ENCODE results near the gene CDC26. TPM values are rescaled to one million over a fixed set of nuclear protein-coding genes. Genes with fewer than 3 reads are reported as not detected.
"Not testable (repeated sequence)": the region's sequence is repeated elsewhere in the genome, so short reads cannot be mapped to it uniquely, and the experiment has no call there.

CDC26 gene
- total and polyA plus RNA-seq, 3 experiments from 2014 or later: 51.1 to 171 (median 56.5) TPM

DNA sequence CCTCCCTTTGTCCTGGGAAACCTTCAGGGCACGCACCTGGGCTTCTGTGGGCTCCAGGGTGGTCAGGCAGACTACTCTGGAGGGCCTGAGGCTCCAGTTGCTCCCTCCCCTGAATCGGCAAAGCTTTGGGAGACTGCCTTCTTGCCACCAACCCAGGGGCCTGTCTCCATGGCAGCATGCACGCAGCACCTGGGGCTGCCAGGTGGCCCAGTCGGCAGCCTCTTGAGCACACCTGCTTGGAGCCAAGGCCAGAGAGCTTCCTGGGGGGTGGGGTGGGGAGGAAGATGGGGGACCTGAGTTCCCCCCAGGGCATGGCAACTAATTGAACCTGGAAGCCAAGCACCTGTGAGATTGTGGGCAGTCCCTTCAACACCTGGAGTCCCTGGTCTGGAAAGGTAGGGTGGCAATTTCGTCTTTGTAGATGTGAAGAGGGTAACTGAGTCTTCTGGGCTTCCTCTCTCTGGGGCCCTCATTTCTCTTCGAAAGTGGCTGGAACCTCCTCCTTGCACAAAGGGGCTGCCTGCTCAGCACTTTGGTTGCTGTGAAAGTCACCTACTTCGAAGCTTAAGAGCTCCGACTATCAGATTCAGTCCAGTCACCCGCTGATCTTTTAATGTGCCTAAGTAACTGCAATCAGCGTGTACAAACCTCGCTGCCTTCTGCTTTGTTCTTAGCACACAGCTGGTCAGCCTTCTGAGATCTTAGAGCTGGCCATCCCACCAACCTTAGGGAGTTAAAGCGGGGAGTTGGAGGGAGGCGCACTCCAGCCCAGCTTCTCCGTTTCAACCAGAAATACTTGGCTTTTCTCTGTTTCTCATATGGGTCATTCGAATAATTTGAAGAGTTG is 23.8 kb upstream of the CDC26 start:
- no peak overlapping the region for H3K4me3 Mint-ChIP-seq
- DNase-seq: no peak
- Histone ChIP-seq H3K4me3 (ENCODE audit: low read length) (no peak overlapping the region), H3K36me3 (ENCODE audit: insufficient read depth, low read length) (no peaks in the 10 kb centered on the region), H3K27me3 (ENCODE audit: insufficient read depth, low read length, poor library complexity, severe bottlenecking) (no peaks in the 10 kb centered on the region), H3K4me1 (ENCODE audit: insufficient read depth, low read length) (no peaks in the 10 kb centered on the region), H3K9me3 (ENCODE audit: low read length) (no peaks in the 10 kb centered on the region), H3K27ac (ENCODE audit: low read depth, low read length) (no peak overlapping the region)
- H3K27me3 Mint-ChIP-seq: peaks cover 0 to 19% of the 10 kb centered on the region in 2 donors
- ChIA-PET POLR2A (no interaction called here), CTCF (no interaction called here)
- no peaks in the 10 kb centered on the region for H3K4me1 Mint-ChIP-seq
- H3K27ac Mint-ChIP-seq: peak overlapping the region in 1 of 8 donors; percentile 60
- no peaks in the 10 kb centered on the region for H3K9me3 Mint-ChIP-seq
- H3K36me3 Mint-ChIP-seq: peaks cover 0 to 2% (median 0%) of the 10 kb centered on the region in 3 donors

- Mint-ChIP-seq H3K9me3 (no peaks in the 10 kb centered on the region), H3K4me3 (no peak overlapping the region), H3K27ac (no peak overlapping the region), H3K36me3 (peaks cover 0 to 5% (median 2%) of the 10 kb centered on the region in 3 donors), H3K4me1 (no peaks in the 10 kb centered on the region), H3K27me3 (peaks cover 0 to 16% of the 10 kb centered on the region in 2 donors)
- Histone ChIP-seq H3K4me1 (ENCODE audit: insufficient read depth, low read length) (no peaks in the 10 kb centered on the region), H3K36me3 (ENCODE audit: insufficient read depth, low read length) (peaks cover 3% of the 10 kb centered on the region), H3K4me3 (ENCODE audit: low read length) (no peak overlapping the region), H3K9me3 (ENCODE audit: low read length) (no peaks in the 10 kb centered on the region), H3K27ac (ENCODE audit: low read depth, low read length) (no peak overlapping the region), H3K27me3 (ENCODE audit: insufficient read depth, low read length, poor library complexity, severe bottlenecking) (no peaks in the 10 kb centered on the region)
- DNase-seq: no peak
- POLR2A ChIA-PET: no interaction called here
- CTCF ChIA-PET: no interaction called here
These were observed 22.9 kb upstream of the CDC26 start for GRCh38 chr9:113298311-113298710.

DNA sequence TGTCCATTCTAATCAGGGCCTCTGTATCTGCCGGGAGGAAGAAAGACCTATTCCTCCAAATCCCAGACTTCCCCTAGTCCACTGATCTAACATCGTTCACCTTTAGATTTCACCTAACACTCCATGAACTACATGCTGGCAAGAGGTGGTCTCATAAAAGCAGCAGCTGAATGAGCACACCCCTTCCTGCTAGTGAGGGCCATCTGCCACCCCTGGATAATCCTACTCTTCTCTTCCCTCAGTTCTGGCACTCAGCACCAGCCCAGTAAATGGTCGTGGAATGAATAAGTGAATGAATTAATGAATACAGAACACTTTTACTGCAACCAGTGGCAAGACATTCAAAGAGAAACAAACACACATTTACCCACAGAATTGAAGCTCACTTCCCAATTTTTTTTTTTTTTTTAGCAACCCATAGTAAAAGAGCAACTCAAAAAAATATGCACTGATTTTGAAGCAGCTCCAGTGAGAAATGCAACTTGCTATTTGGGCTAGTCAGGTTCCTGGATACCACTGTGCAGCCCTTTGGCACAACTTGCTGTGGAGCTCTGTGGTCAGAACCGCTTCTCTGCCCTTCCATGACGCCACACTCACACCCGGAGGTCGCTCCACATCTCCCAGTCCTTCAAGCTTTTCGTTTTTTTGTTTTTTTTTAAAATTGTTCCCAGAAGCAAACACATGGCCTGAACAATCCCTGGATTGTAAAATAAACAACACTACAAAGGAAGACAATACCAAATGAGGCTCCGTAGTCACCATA is 21.6 kb upstream of the CDC26 start:
- DNase-seq: no peak
- H3K4me3 ChIP-seq (ENCODE audit: low read length): no peak overlapping the region
- H3K27me3 ChIP-seq (ENCODE audit: insufficient read depth, low read length, poor library complexity, severe bottlenecking): no peaks in the 10 kb centered on the region
- H3K9me3 ChIP-seq (ENCODE audit: low read length): no peaks in the 10 kb centered on the region
- H3K36me3 ChIP-seq (ENCODE audit: insufficient read depth, low read length): peaks cover 4% of the 10 kb centered on the region
- Mint-ChIP-seq H3K4me3 (no peak overlapping the region), H3K27me3 (peaks cover 0 to 6% of the 10 kb centered on the region in 2 donors), H3K36me3 (peaks cover 0 to 18% (median 2%) of the 10 kb centered on the region in 3 donors), H3K4me1 (no peaks in the 10 kb centered on the region), H3K27ac (peak overlapping the region in 2 of 8 donors; percentile 32 to 68), H3K9me3 (no peaks in the 10 kb centered on the region)
- no peak overlapping the region for H3K27ac ChIP-seq (ENCODE audit: low read depth, low read length)
- ChIA-PET POLR2A (interaction anchor here (0.7 kb wide), 1 partner anchor 1038 kb away, joined by 3 read pairs; no protein-coding TSS in a partner anchor), CTCF (interaction anchor here (1.3 kb wide), 1 partner anchor 104 kb away, joined by 4 read pairs; the partner anchor contains the start of gene ALAD)
- H3K4me1 ChIP-seq (ENCODE audit: insufficient read depth, low read length): no peaks in the 10 kb centered on the region

- CTCF ChIA-PET: interaction anchor here (1.3 kb wide), 1 partner anchor 105 kb away, joined by 4 read pairs; the partner anchor contains the start of gene ALAD
- not testable (repeated sequence) for H3K4me3 ChIP-seq (ENCODE audit: low read length); H3K27ac Mint-ChIP-seq; H3K4me1 ChIP-seq (ENCODE audit: insufficient read depth, low read length); H3K27ac ChIP-seq (ENCODE audit: low read depth, low read length); H3K9me3 Mint-ChIP-seq; H3K9me3 ChIP-seq (ENCODE audit: low read length); H3K4me3 Mint-ChIP-seq; H3K27me3 Mint-ChIP-seq; DNase-seq; H3K4me1 Mint-ChIP-seq; H3K27me3 ChIP-seq (ENCODE audit: insufficient read depth, low read length, poor library complexity, severe bottlenecking)
- peaks cover 10% of the 10 kb centered on the region for H3K36me3 ChIP-seq (ENCODE audit: insufficient read depth, low read length)
- H3K36me3 Mint-ChIP-seq: peaks cover 0 to 25% (median 8%) of the 10 kb centered on the region in 3 donors
- POLR2A ChIA-PET: interaction anchor here (0.7 kb wide), 1 partner anchor 1037 kb away, joined by 3 read pairs; no protein-coding TSS in a partner anchor
These were observed 20.9 kb upstream of the CDC26 start for GRCh38 chr9:113296247-113296646.

DNA sequence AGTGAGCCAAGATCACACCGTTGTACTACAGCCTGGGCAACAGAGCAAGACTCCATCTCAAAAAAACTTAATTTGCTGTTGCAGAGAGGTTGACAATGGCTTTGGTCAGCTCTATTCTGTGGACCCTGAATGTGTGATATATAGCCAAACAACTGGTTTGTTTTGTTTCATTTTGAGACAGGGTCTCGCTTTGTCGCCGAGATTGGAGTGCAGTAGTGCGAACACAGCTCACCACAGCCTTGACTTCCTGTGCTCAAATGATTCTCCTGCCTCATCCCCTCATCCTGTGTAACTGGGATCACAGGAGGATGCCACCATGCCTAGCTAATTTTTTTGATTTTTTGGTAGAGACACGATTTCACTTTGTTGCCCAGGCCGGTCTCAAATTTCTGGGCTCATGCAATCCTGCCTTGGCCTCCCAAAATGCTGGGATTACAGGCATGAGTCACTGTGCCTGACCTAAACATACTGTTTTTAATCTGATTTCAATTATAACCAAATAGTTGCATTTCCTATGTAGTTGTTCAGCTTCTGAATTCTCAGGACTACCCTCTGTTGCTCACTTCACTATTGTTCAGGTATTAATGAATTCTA is 18.0 kb upstream of the CDC26 start:
- Histone ChIP-seq H3K27ac (ENCODE audit: low read depth, low read length) (no peak overlapping the region), H3K36me3 (ENCODE audit: insufficient read depth, low read length) (peaks cover 32% of the 10 kb centered on the region), H3K27me3 (ENCODE audit: insufficient read depth, low read length, poor library complexity, severe bottlenecking) (no peaks in the 10 kb centered on the region), H3K4me1 (ENCODE audit: insufficient read depth, low read length) (no peaks in the 10 kb centered on the region), H3K4me3 (ENCODE audit: low read length) (no peak overlapping the region), H3K9me3 (ENCODE audit: low read length) (no peaks in the 10 kb centered on the region)
- Mint-ChIP-seq H3K36me3 (peaks cover 0 to 53% (median 19%) of the 10 kb centered on the region in 3 donors), H3K4me3 (no peak overlapping the region), H3K27ac (peak overlapping the region in 4 of 8 donors; percentile 2 to 61 (median 34)), H3K27me3 (no peaks in the 10 kb centered on the region), H3K4me1 (no peaks in the 10 kb centered on the region), H3K9me3 (no peaks in the 10 kb centered on the region)
- POLR2A ChIA-PET: no interaction called here
- CTCF ChIA-PET: no interaction called here
- no peak for DNase-seq

DNA sequence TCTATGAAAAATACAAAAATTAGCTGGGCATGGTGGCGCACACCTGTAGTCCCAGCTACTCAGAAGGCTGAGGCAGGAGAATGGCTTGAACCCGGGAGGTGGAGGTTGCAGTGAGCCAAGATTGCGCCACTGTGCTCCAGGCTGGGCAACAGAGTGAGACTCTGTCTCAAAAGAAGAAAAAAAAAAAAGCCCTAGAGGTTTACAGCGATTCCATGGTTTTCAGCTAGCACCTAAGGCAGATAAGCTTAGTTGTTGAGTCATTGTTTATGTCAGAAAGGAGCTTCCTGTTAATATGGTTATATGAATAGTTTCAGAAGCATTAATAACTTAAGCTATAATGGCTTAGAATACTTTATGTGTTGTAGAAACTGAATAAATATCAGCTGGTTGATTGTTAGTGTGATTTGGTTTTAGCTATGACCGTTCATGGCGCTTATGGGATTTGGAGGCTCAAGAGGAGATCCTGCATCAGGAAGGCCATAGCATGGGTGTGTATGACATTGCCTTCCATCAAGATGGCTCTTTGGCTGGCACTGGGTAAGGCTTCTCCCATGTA is 14.8 kb upstream of the CDC26 start:
- no peak for DNase-seq
- H3K36me3 Mint-ChIP-seq: peaks cover 0 to 80% (median 30%) of the 10 kb centered on the region in 3 donors
- H3K36me3 ChIP-seq (ENCODE audit: insufficient read depth, low read length): peaks cover 54% of the 10 kb centered on the region
- H3K27ac ChIP-seq (ENCODE audit: low read depth, low read length): no peak overlapping the region
- ChIA-PET CTCF (interaction anchor here (1.0 kb wide), 1 partner anchor 17 kb away, joined by 3 read pairs; no protein-coding TSS in a partner anchor), POLR2A (interaction anchor here (0.6 kb wide), 1 partner anchor 87 kb away, joined by 3 read pairs; the partner anchor contains the start of gene HDHD3)
- H3K27ac Mint-ChIP-seq: peak overlapping the region in 4 of 8 donors; percentile 33 to 76 (median 62)
- no peaks in the 10 kb centered on the region for H3K27me3 Mint-ChIP-seq
- H3K4me3 Mint-ChIP-seq: no peak overlapping the region
- H3K4me3 ChIP-seq (ENCODE audit: low read length): no peak overlapping the region
- no peaks in the 10 kb centered on the region for H3K4me1 ChIP-seq (ENCODE audit: insufficient read depth, low read length)
- no peaks in the 10 kb centered on the region for H3K9me3 ChIP-seq (ENCODE audit: low read length)
- H3K4me1 Mint-ChIP-seq: no peaks in the 10 kb centered on the region
- no peaks in the 10 kb centered on the region for H3K27me3 ChIP-seq (ENCODE audit: insufficient read depth, low read length, poor library complexity, severe bottlenecking)
- no peaks in the 10 kb centered on the region for H3K9me3 Mint-ChIP-seq

GRCh38 chr9:113289091-113289490 is 13.7 kb upstream of the CDC26 start:
- peaks cover 8 to 90% (median 38%) of the 10 kb centered on the region in 3 donors for H3K36me3 Mint-ChIP-seq

More at GRCh38 chr9:113289091-113289490, 13.7 kb upstream of the CDC26 start:
- CTCF ChIA-PET: no interaction called here
- Mint-ChIP-seq H3K4me3 (no peak overlapping the region), H3K4me1 (no peaks in the 10 kb centered on the region), H3K27me3 (no peaks in the 10 kb centered on the region), H3K27ac (peak overlapping the region in 1 of 8 donors; percentile 64), H3K9me3 (no peaks in the 10 kb centered on the region)
- Histone ChIP-seq H3K27me3 (ENCODE audit: insufficient read depth, low read length, poor library complexity, severe bottlenecking) (no peaks in the 10 kb centered on the region), H3K4me3 (ENCODE audit: low read length) (no peak overlapping the region), H3K4me1 (ENCODE audit: insufficient read depth, low read length) (no peaks in the 10 kb centered on the region), H3K36me3 (ENCODE audit: insufficient read depth, low read length) (peaks cover 64% of the 10 kb centered on the region), H3K27ac (ENCODE audit: low read depth, low read length) (no peak overlapping the region), H3K9me3 (ENCODE audit: low read length) (no peaks in the 10 kb centered on the region)
- DNase-seq: no peak
- POLR2A ChIA-PET: no interaction called here

Measured in CD8-positive, alpha-beta memory T cell (primary cell).